NCI-H2196 (cell line): ENCODE data around the gene DAND5.

Experiments
- DNase-seq: peaks from one replicate; lab custom pipeline; 2025; ENCODE audit not compliant: unreplicated experiment; lab: John Stamatoyannopoulos, UW

The DAND5 gene

GRCh38 chr19:13007292-13008045, 38.1 kb downstream of the DAND5 start:
- DNase-seq = no peak

- no peak for DNase-seq
Observed at GRCh38 chr19:13008926-13009787, 39.8 kb downstream of the DAND5 start.

GRCh38 chr19:13010038-13010991, 40.9 kb downstream of the DAND5 start:
- no peak for DNase-seq

GRCh38 chr19:13010992-13011652, 41.7 kb downstream of the DAND5 start:
- no peak for DNase-seq

GRCh38 chr19:13011653-13012389, 42.4 kb downstream of the DAND5 start:
- no peak for DNase-seq

- no peak for DNase-seq
Observed at GRCh38 chr19:13012390-13012689, 43.0 kb downstream of the DAND5 start.

GRCh38 chr19:13012690-13013608, 43.6 kb downstream of the DAND5 start:
- no peak for DNase-seq

- no peak for DNase-seq
Observed at GRCh38 chr19:13013649-13014048, 44.3 kb downstream of the DAND5 start.

- no peak for DNase-seq
Observed at GRCh38 chr19:13014101-13014920, 44.9 kb downstream of the DAND5 start.

- DNase-seq = no peak
Observed at GRCh38 chr19:13014921-13015280, 45.5 kb downstream of the DAND5 start.

GRCh38 chr19:13015361-13016223, 46.2 kb downstream of the DAND5 start:
- DNase-seq = no peak

- no peak for DNase-seq
Observed at GRCh38 chr19:13016245-13016627, 46.9 kb downstream of the DAND5 start.

- DNase-seq = no peak
Observed at GRCh38 chr19:13016628-13017305, 47.4 kb downstream of the DAND5 start.

- DNase-seq = no peak
Observed at GRCh38 chr19:13017306-13018034, 48.1 kb downstream of the DAND5 start.

- no peak for DNase-seq
Observed at GRCh38 chr19:13018035-13018914, 48.9 kb downstream of the DAND5 start.
